Smooth muscle cell (in vitro differentiated cells): Measurements from ENCODE around the gene ICAM1. TPM values are rescaled to one million over a fixed set of nuclear protein-coding genes. Genes with fewer than 3 reads are reported as not detected.

Experiments used
- DNase-seq: peaks from one replicate; lab custom pipeline; 2025; ENCODE audit not compliant: unreplicated experiment; lab: John Stamatoyannopoulos, UW
- H2AFZ ChIP-seq: fragments of 200-600 bp; sonication (generic); 2 replicates; pipeline ENCODE4 v1.6.0; 2016; ENCODE audit warnings: antibody characterized with exemption, low read depth, mild to moderate bottlenecking
- H3F3A ChIP-seq: fragments of 200-600 bp; sonication (generic); 2 replicates; pipeline ENCODE4 v1.6.0; 2017; ENCODE audit warnings: antibody characterized with exemption, low read depth
- H3K27ac ChIP-seq: fragments of 200-600 bp; sonication (generic); 2 replicates; pipeline ENCODE4 v1.5.1; 2016; ENCODE audit warnings: low read depth, mild to moderate bottlenecking
- H3K27me3 ChIP-seq: fragments of 200-600 bp; sonication (generic); 2 replicates; pipeline ENCODE4 v1.6.1; 2016; ENCODE audit warnings: low read depth, mild to moderate bottlenecking
- H3K36me3 ChIP-seq: fragments of 200-600 bp; sonication (generic); 2 replicates; pipeline ENCODE4 v1.5.1; 2016; ENCODE audit warnings: low read depth
- H3K4me1 ChIP-seq: fragments of 200-600 bp; sonication (generic); 2 replicates; pipeline ENCODE4 v1.5.1; 2016; ENCODE audit warnings: low read depth
- H3K4me2 ChIP-seq: fragments of 200-600 bp; sonication (generic); 2 replicates; pipeline ENCODE4 v1.6.0; 2016; ENCODE audit warnings: mild to moderate bottlenecking
- H3K4me3 ChIP-seq: fragments of 200-600 bp; sonication (generic); 2 replicates; pipeline ENCODE4 v1.5.1; 2016; ENCODE audit warnings: mild to moderate bottlenecking
- H3K79me2 ChIP-seq: fragments of 200-600 bp; sonication (generic); 2 replicates; pipeline ENCODE4 v1.6.0; 2016; ENCODE audit warnings: low read depth, mild to moderate bottlenecking
- H3K9ac ChIP-seq: fragments of 200-600 bp; sonication (generic); 2 replicates; pipeline ENCODE4 v1.6.0; 2016; ENCODE audit warnings: low read depth
- H3K9me3 ChIP-seq: fragments of 200-600 bp; sonication (generic); replicated peaks from 2 replicates; pipeline ENCODE4 v1.5.1; 2016; ENCODE audit warnings: low read depth
- H4K20me1 ChIP-seq: fragments of 200-600 bp; sonication (generic); 2 replicates; pipeline ENCODE4 v1.6.0; 2016; ENCODE audit warnings: low read depth
- CTCF ChIP-seq: fragments of 200-600 bp; sonication (generic); IDR thresholded peaks from 2 replicates; pipeline ENCODE4 v1.5.1; 2017; ENCODE audit warnings: borderline replicate concordance, mild to moderate bottlenecking, antibody characterized with exemption; ENCODE audit not compliant: insufficient read depth, poor library complexity, severe bottlenecking
- WGBS: methylation state at CpG from one replicate; pipeline ENCODE4 v1.1.7; 2016; ENCODE audit warnings: low lambda C conversion rate; 5-methylcytosine and 5-hydroxymethylcytosine counted together
- polyA plus RNA-seq: library from polyadenylated mRNA; unstranded; fragments of >200 nt; fragmentation: Nextera tagmentation; extraction: Ambion mirVana; gene quantifications from 2 replicates; pipeline ENCODE4 v1.2.1, GENCODE V29; 2016
- total RNA-seq: library from RNA; depleted of rRNA; stranded (reverse); fragments of >200 nt; gene quantifications from 2 replicates; pipeline ENCODE4 v1.2.3, GENCODE V29; 2014

The ICAM1 gene
- total and polyA plus RNA-seq, 2 experiments from 2014 or later: 4.6 to 9.2 TPM

- no peaks in the 10 kb centered on the region for H4K20me1 ChIP-seq
- no peak for DNase-seq
- no peaks in the 10 kb centered on the region for H3K36me3 ChIP-seq
- TF ChIP-seq CTCF: no peak
- H3K79me2 ChIP-seq: no peaks in the 10 kb centered on the region
- no peaks in the 10 kb centered on the region for H3K9me3 ChIP-seq
- H3K4me1 ChIP-seq: peaks cover 33% of the 10 kb centered on the region
- no peak overlapping the region for H3K27ac ChIP-seq
- H3F3A ChIP-seq: no peaks in the 10 kb centered on the region
- 3% methylated on average over 36 of the region's 45 CpGs for WGBS
- peaks cover 98% of the 10 kb centered on the region for H3K27me3 ChIP-seq
- peak overlapping the region; percentile 89 for H3K4me2 ChIP-seq
- no peak overlapping the region for H2AFZ ChIP-seq
- no peak overlapping the region for H3K9ac ChIP-seq
- peak overlapping the region; percentile 41 for H3K4me3 ChIP-seq
Observed at GRCh38 chr19:10292206-10292788, 21.4 kb downstream of the ICAM1 start.

DNA sequence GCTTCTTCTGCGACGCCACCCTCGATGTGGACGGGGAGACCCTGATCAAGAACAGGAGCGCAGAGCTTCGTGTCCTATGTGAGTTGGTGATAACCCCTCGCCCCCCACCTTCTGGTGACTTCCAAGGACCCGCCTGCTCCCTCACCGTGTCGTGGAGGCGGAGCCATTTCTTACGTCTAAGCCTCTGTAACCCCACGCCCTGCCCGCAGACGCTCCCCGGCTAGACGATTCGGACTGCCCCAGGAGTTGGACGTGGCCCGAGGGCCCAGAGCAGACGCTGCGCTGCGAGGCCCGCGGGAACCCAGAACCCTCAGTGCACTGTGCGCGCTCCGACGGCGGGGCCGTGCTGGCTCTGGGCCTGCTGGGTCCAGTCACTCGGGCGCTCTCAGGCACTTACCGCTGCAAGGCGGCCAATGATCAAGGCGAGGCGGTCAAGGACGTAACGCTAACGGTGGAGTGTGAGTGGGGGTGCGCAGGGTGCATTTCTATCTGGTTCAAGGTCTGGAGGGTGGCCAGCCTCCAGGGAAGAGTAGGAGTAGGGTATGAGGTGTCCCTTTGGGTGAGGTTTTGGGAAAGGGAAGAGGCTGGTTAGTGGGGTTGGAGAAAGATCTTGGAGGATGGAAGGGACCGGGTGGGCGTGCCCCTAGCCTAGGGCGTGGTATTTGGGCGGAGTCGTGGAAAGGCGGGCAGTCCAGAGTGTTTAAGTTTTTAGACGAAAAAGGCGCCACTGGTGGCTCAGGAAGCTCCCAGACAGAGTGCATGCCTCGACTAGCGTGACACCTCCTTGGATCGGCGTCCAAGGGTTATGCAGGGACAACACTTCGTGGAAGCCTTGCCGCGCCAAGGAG is 22.1 kb downstream of the ICAM1 start:
- 28% methylated on average over 53 of the region's 56 CpGs for WGBS
- Histone ChIP-seq H3K4me1 (peaks cover 32% of the 10 kb centered on the region), H3K27ac (no peak overlapping the region), H3K79me2 (no peaks in the 10 kb centered on the region), H3K9ac (no peak overlapping the region), H3K4me2 (peak overlapping the region; percentile 89), H3F3A (no peaks in the 10 kb centered on the region), H3K27me3 (peaks cover 95% of the 10 kb centered on the region), H2AFZ (no peak overlapping the region), H3K9me3 (no peaks in the 10 kb centered on the region), H3K36me3 (no peaks in the 10 kb centered on the region), H4K20me1 (no peaks in the 10 kb centered on the region), H3K4me3 (peak overlapping the region; percentile 41)
- TF ChIP-seq CTCF: no peak
- DNase-seq: no peak

DNA sequence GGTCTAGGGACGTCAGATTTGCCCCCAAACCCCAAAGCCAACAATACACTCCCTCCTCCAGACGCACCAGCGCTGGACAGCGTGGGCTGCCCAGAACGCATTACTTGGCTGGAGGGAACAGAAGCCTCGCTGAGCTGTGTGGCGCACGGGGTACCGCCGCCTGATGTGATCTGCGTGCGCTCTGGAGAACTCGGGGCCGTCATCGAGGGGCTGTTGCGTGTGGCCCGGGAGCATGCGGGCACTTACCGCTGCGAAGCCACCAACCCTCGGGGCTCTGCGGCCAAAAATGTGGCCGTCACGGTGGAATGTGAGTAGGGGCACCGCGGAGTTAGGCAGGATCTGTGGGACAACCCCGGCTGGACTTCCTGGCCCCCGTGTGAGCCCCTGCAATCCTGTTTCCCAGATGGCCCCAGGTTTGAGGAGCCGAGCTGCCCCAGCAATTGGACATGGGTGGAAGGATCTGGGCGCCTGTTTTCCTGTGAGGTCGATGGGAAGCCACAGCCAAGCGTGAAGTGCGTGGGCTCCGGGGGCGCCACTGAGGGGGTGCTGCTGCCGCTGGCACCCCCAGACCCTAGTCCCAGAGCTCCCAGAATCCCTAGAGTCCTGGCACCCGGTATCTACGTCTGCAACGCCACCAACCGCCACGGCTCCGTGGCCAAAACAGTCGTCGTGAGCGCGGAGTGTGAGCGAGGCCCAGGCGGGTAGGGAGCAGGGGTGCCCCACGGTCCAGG is 22.9 kb downstream of the ICAM1 start:
- peaks cover 28% of the 10 kb centered on the region for H3K4me1 ChIP-seq
- no peak for DNase-seq
- no peaks in the 10 kb centered on the region for H3K79me2 ChIP-seq
- H3K27ac ChIP-seq: no peak overlapping the region
- H3K4me3 ChIP-seq: no peak overlapping the region
- 42% methylated on average over 49 of the region's 49 CpGs for WGBS
- H3K9me3 ChIP-seq: no peaks in the 10 kb centered on the region
- no peak overlapping the region for H2AFZ ChIP-seq
- no peak overlapping the region for H3K9ac ChIP-seq
- no peak overlapping the region for H3K4me2 ChIP-seq
- no peak for TF ChIP-seq CTCF
- no peaks in the 10 kb centered on the region for H3F3A ChIP-seq
- no peaks in the 10 kb centered on the region for H4K20me1 ChIP-seq
- H3K27me3 ChIP-seq: peaks cover 87% of the 10 kb centered on the region
- no peaks in the 10 kb centered on the region for H3K36me3 ChIP-seq
